ENCODE results near the gene GBP6.
"Not testable (repeated sequence)": the region's sequence is repeated elsewhere in the genome, so short reads cannot be mapped to it uniquely, and the experiment has no call there.

GBP6 gene

DNA sequence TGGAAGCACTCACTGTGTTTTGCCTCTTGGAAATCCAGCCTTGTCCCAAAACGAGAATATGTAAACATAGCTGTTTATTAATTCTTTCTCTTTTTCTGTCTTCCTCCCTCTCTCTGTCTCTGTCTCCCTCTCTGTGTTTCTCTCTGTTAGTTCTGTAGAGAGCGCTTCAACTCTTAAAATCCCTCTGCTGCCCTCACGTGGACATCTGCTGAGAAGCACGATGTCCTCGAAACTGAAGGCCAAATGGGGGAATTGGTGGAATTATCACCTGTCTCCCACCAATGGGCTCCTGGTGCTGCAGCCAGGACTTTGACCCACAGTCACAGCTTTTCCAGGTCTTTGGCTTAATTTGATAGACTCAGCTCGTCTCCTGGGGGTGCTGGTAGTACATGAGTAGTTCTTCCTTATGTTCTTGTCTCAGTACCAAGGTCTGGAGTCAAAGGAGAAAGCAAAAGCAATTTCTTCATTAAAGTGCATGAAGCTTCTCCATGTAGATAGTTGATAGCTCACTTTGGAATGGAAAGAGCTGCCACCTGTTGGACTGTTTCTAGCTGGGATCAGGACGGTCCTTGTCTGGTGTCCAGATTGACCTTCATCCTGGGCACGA, 5.5 kb upstream of the GBP6 start:
- Mint-ChIP-seq H3K4me1 (peaks cover 42% of the 10 kb centered on the region), H3K27ac (peak overlapping the region; percentile 96), H3K9me3 (no peaks in the 10 kb centered on the region), H3K36me3 (no peaks in the 10 kb centered on the region), H3K4me3 (peak overlapping the region; percentile 83), H3K27me3 (no peaks in the 10 kb centered on the region)

- H3K4me1 Mint-ChIP-seq = peaks cover 41% of the 10 kb centered on the region
- no peak overlapping the region for H3K4me3 Mint-ChIP-seq
- H3K27ac Mint-ChIP-seq = no peak overlapping the region
- H3K36me3 Mint-ChIP-seq = no peaks in the 10 kb centered on the region
- H3K9me3 Mint-ChIP-seq = no peaks in the 10 kb centered on the region
- no peaks in the 10 kb centered on the region for H3K27me3 Mint-ChIP-seq
Observed at GRCh38 chr1:89360716-89361115, 3.1 kb upstream of the GBP6 start.

- Mint-ChIP-seq H3K4me1 (peaks cover 35% of the 10 kb centered on the region), H3K27ac (no peak overlapping the region), H3K9me3 (no peaks in the 10 kb centered on the region), H3K4me3 (no peak overlapping the region), H3K27me3 (no peaks in the 10 kb centered on the region), H3K36me3 (no peaks in the 10 kb centered on the region)
Observed at GRCh38 chr1:89361681-89362080, 2.2 kb upstream of the GBP6 start.

GRCh38 chr1:89363196-89363595, 663 bp upstream of the GBP6 start:
- peak overlapping the region; percentile 11 for H3K4me3 Mint-ChIP-seq
- H3K36me3 Mint-ChIP-seq = no peaks in the 10 kb centered on the region
- H3K27me3 Mint-ChIP-seq = no peaks in the 10 kb centered on the region
- H3K4me1 Mint-ChIP-seq = peaks cover 20% of the 10 kb centered on the region
- H3K9me3 Mint-ChIP-seq = no peaks in the 10 kb centered on the region
- peak overlapping the region; percentile 56 for H3K27ac Mint-ChIP-seq

GRCh38 chr1:89364954-89365550, 1.2 kb downstream of the GBP6 start:
- Mint-ChIP-seq H3K36me3 (no peaks in the 10 kb centered on the region), H3K9me3 (no peaks in the 10 kb centered on the region), H3K27ac (no peak overlapping the region), H3K27me3 (no peaks in the 10 kb centered on the region), H3K4me3 (no peak overlapping the region), H3K4me1 (peaks cover 16% of the 10 kb centered on the region)

- Mint-ChIP-seq H3K4me3 (no peak overlapping the region), H3K36me3 (no peaks in the 10 kb centered on the region), H3K27me3 (no peaks in the 10 kb centered on the region), H3K27ac (no peak overlapping the region), H3K4me1 (peaks cover 16% of the 10 kb centered on the region), H3K9me3 (no peaks in the 10 kb centered on the region)
Observed at GRCh38 chr1:89367221-89367620, 3.4 kb downstream of the GBP6 start.

DNA sequence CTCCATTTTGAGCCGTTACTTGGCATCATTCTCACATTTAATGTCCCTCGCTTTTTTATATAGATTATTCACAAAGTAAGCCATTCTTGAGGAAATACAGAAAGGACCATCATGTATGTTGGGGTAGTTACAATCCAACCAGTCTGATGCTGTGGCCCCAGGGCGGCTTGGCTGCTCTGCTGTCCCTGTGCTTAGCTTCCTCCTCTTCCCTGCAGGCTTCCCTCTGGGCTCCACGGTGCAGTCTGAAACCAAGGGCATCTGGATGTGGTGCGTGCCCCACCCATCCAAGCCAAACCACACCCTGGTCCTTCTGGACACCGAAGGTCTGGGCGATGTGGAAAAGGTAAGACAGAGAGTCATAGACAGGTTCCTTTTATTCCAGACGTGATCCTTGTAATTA, 5.5 kb downstream of the GBP6 start:
- H3K36me3 Mint-ChIP-seq = no peaks in the 10 kb centered on the region
- no peaks in the 10 kb centered on the region for H3K9me3 Mint-ChIP-seq
- H3K27ac Mint-ChIP-seq = no peak overlapping the region
- H3K27me3 Mint-ChIP-seq = no peaks in the 10 kb centered on the region
- no peak overlapping the region for H3K4me3 Mint-ChIP-seq
- H3K4me1 Mint-ChIP-seq = peaks cover 3% of the 10 kb centered on the region

DNA sequence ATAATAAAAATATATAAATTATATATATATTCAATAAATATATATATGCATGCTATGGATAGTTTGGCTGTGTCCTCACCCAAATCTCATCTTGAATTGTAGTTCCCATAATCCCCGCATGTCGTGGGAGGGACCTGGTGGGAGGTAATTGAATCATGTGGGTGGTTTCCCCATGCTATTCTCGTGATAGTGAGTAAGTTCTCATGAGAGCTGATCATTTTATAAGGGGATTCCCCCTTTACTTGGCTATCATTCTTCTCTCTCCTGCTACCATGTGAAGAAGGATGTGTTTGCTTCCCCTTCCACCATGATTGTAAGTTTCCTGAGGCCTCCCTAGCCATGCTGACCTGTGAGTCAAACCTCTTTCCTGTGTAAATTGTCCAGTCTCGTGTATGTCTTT, 10.0 kb downstream of the GBP6 start:
- H3K27me3 Mint-ChIP-seq, H3K4me3 Mint-ChIP-seq, H3K9me3 Mint-ChIP-seq, H3K27ac Mint-ChIP-seq, H3K4me1 Mint-ChIP-seq, H3K36me3 Mint-ChIP-seq: not testable (repeated sequence)

GRCh38 chr1:89378001-89378400, 14.1 kb downstream of the GBP6 start:
- Mint-ChIP-seq H3K4me3 (no peak overlapping the region), H3K27me3 (no peaks in the 10 kb centered on the region), H3K27ac (no peak overlapping the region), H3K36me3 (no peaks in the 10 kb centered on the region), H3K9me3 (no peaks in the 10 kb centered on the region), H3K4me1 (peaks cover 5% of the 10 kb centered on the region)

- Mint-ChIP-seq H3K36me3 (no peaks in the 10 kb centered on the region), H3K27ac (no peak overlapping the region), H3K4me1 (peaks cover 5% of the 10 kb centered on the region), H3K9me3 (no peaks in the 10 kb centered on the region), H3K4me3 (no peak overlapping the region), H3K27me3 (no peaks in the 10 kb centered on the region)
Observed at GRCh38 chr1:89381618-89382017, 17.8 kb downstream of the GBP6 start.

GRCh38 chr1:89382479-89382878, 18.6 kb downstream of the GBP6 start:
- no peak overlapping the region for H3K27ac Mint-ChIP-seq
- no peak overlapping the region for H3K4me3 Mint-ChIP-seq
- H3K36me3 Mint-ChIP-seq = no peaks in the 10 kb centered on the region
- H3K27me3 Mint-ChIP-seq = no peaks in the 10 kb centered on the region
- peaks cover 5% of the 10 kb centered on the region for H3K4me1 Mint-ChIP-seq
- H3K9me3 Mint-ChIP-seq = no peaks in the 10 kb centered on the region

GRCh38 chr1:89383185-89383584, 19.3 kb downstream of the GBP6 start:
- Mint-ChIP-seq H3K4me1 (peaks cover 5% of the 10 kb centered on the region), H3K27me3 (no peaks in the 10 kb centered on the region), H3K4me3 (no peak overlapping the region), H3K36me3 (no peaks in the 10 kb centered on the region), H3K9me3 (no peaks in the 10 kb centered on the region), H3K27ac (no peak overlapping the region)

DNA sequence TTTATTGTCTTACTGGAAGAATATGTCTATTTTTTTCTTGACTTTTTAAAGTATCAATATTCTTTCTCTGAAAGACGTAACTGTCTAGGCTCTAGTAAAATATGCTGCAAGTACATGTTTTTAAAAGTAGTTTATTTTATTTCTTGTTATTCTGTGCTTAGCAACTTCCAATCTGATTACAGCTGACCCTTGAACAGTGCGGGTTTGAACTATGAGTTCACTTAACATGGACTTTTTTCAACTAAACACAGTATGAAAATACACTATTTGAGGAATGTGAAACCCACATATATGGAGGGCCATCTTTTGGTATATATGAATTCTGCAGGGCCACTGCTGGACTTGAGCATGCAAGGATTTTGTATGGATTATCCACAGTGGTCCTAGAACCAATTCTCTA, 26.8 kb downstream of the GBP6 start:
- no peaks in the 10 kb centered on the region for H3K9me3 Mint-ChIP-seq

DNA sequence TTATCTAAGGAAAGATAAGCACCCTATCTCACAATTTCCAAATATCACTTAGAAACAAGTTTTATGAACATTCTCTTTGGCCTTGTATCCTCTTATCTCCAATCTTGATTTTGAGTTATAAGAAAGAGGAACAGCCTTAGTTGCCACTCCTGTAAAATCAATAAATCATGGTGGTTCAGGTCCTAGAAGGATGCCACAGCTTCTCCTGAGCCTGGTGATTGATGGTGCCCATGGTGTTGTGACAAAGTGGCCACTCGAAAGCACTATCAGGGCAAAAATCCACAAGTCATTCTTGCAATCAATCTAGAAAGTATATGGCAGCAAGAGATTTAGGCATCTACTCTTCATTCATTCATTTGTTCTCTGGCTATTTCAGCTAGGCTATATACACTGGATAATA, 27.8 kb downstream of the GBP6 start:
- H3K27ac Mint-ChIP-seq = no peak overlapping the region
- no peaks in the 10 kb centered on the region for H3K4me1 Mint-ChIP-seq
- no peak overlapping the region for H3K4me3 Mint-ChIP-seq
- no peaks in the 10 kb centered on the region for H3K27me3 Mint-ChIP-seq
- peaks cover 1% of the 10 kb centered on the region for H3K36me3 Mint-ChIP-seq
- peaks cover under 1% of the 10 kb centered on the region for H3K9me3 Mint-ChIP-seq

More for the DNA sequence above, 26.8 kb downstream of the GBP6 start:
- H3K27ac Mint-ChIP-seq = no peak overlapping the region
- H3K4me3 Mint-ChIP-seq = no peak overlapping the region
- no peaks in the 10 kb centered on the region for H3K36me3 Mint-ChIP-seq
- no peaks in the 10 kb centered on the region for H3K27me3 Mint-ChIP-seq
- no peaks in the 10 kb centered on the region for H3K4me1 Mint-ChIP-seq

DNA sequence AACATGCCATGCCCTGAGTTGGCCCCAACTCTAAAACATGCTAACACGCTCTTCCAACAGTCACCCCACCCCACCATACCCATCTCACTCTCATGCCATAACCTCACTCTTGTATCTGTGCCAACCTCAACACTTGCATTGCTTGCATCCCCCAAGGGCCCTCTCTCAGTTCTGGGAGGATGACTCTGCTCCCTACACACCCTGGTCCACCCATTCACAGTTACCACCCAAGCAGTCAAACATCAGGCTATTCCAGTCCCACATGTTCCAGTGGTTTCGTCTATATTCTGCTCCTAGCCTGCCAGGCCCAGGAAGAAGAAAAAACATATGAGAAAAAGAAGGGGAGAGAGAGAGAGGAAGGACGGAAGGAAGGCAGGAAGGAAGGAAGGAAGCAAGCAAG, 31.0 kb downstream of the GBP6 start:
- H3K9me3 Mint-ChIP-seq = peaks cover 5% of the 10 kb centered on the region
- H3K36me3 Mint-ChIP-seq = peaks cover 1% of the 10 kb centered on the region
- H3K4me3 Mint-ChIP-seq = no peak overlapping the region
- no peaks in the 10 kb centered on the region for H3K27me3 Mint-ChIP-seq
- no peak overlapping the region for H3K27ac Mint-ChIP-seq
- H3K4me1 Mint-ChIP-seq = no peaks in the 10 kb centered on the region

GRCh38 chr1:89396902-89397301, 33.0 kb downstream of the GBP6 start:
- Mint-ChIP-seq H3K4me1 (no peaks in the 10 kb centered on the region), H3K27me3 (no peaks in the 10 kb centered on the region), H3K4me3 (no peak overlapping the region), H3K36me3 (peaks cover 1% of the 10 kb centered on the region), H3K9me3 (peaks cover 5% of the 10 kb centered on the region), H3K27ac (no peak overlapping the region)

All from activated naive CD4-positive, alpha-beta T cell treated with anti-CD3 and anti-CD28 coated beads, Interleukin-2, amount 50 U/mL, for 24 hours (primary cell).